Mucosa of rectum (tissue), 2 donors: ENCODE data around the gene AFG1L.

Experiments
- H3K27ac ChIP-seq, 2 donors: one replicate each; pipeline ENCODE4 v1.7.0; 2013; ENCODE audit warnings: inconsistent platforms in 2 of 2, low read depth in 2 of 2, low read length in 2 of 2
- H3K27me3 ChIP-seq, 2 donors: one replicate each; pipeline ENCODE4 v1.7.0; 2013; ENCODE audit warnings: low read length in 2 of 2; ENCODE audit not compliant: control insufficient read depth in 2 of 2, insufficient read depth in 2 of 2
- H3K36me3 ChIP-seq, 2 donors: one replicate each; pipeline ENCODE4 v1.7.0; 2013; ENCODE audit warnings: low read length in 2 of 2; ENCODE audit not compliant: control insufficient read depth in 2 of 2, insufficient read depth in 2 of 2
- H3K4me1 ChIP-seq, 2 donors: one replicate each; pipeline ENCODE4 v1.7.0; 2013; ENCODE audit warnings: low read length in 2 of 2, mild to moderate bottlenecking in 1 of 2; ENCODE audit not compliant: control insufficient read depth in 2 of 2, insufficient read depth in 2 of 2
- H3K4me3 ChIP-seq, 2 donors: one replicate each; pipeline ENCODE4 v1.7.0; 2013; ENCODE audit warnings: low read length in 2 of 2
- H3K9ac ChIP-seq, 2 donors: one replicate each; pipeline ENCODE4 v1.7.0; 2013; ENCODE audit warnings: low read length in 2 of 2, low read depth in 1 of 2, mild to moderate bottlenecking in 1 of 2
- H3K9me3 ChIP-seq, 2 donors: one replicate each; pipeline ENCODE4 v1.7.0; 2013; ENCODE audit warnings: low read length in 2 of 2; ENCODE audit not compliant: control insufficient read depth in 2 of 2
- donor health status: healthy.
- donor health status: Normal muscosa, but diverticular disease.

AFG1L gene

GRCh38 chr6:108546079-108547049, 251.5 kb downstream of the AFG1L start:
- H3K9ac ChIP-seq: no peak overlapping the region

GRCh38 chr6:108549241-108549640, 254.4 kb downstream of the AFG1L start:
- Histone ChIP-seq H3K4me1 (no peaks in the 10 kb centered on the region), H3K4me3 (no peak overlapping the region), H3K9me3 (no peaks in the 10 kb centered on the region), H3K36me3 (no peaks in the 10 kb centered on the region), H3K9ac (no peak overlapping the region), H3K27me3 (no peaks in the 10 kb centered on the region), H3K27ac (no peak overlapping the region)

More at GRCh38 chr6:108546079-108547049, 251.5 kb downstream of the AFG1L start:
- Histone ChIP-seq H3K9me3 (no peaks in the 10 kb centered on the region), H3K36me3 (no peaks in the 10 kb centered on the region), H3K4me1 (peaks cover 0 to 4% of the 10 kb centered on the region in 2 donors), H3K27me3 (no peaks in the 10 kb centered on the region), H3K4me3 (no peak overlapping the region), H3K27ac (no peak overlapping the region)

GRCh38 chr6:108549741-108550140, 254.9 kb downstream of the AFG1L start:
- no peaks in the 10 kb centered on the region for H3K9me3 ChIP-seq
- H3K4me1 ChIP-seq: no peaks in the 10 kb centered on the region
- H3K27me3 ChIP-seq: no peaks in the 10 kb centered on the region
- no peaks in the 10 kb centered on the region for H3K36me3 ChIP-seq
- no peak overlapping the region for H3K4me3 ChIP-seq
- H3K9ac ChIP-seq: no peak overlapping the region
- no peak overlapping the region for H3K27ac ChIP-seq

GRCh38 chr6:108550256-108550655, 255.4 kb downstream of the AFG1L start:
- Histone ChIP-seq H3K27ac (no peak overlapping the region), H3K27me3 (no peaks in the 10 kb centered on the region), H3K4me1 (no peaks in the 10 kb centered on the region), H3K36me3 (no peaks in the 10 kb centered on the region), H3K4me3 (no peak overlapping the region), H3K9ac (no peak overlapping the region), H3K9me3 (no peaks in the 10 kb centered on the region)

- Histone ChIP-seq H3K9ac (no peak overlapping the region), H3K27ac (no peak overlapping the region), H3K36me3 (no peaks in the 10 kb centered on the region), H3K4me3 (no peak overlapping the region), H3K9me3 (no peaks in the 10 kb centered on the region), H3K4me1 (peaks cover 7 to 9% of the 10 kb centered on the region in 2 donors), H3K27me3 (no peaks in the 10 kb centered on the region)
Measured at GRCh38 chr6:108555399-108556052, 260.7 kb downstream of the AFG1L start.

GRCh38 chr6:108556250-108556649, 261.4 kb downstream of the AFG1L start:
- no peaks in the 10 kb centered on the region for H3K9me3 ChIP-seq
- H3K27me3 ChIP-seq: no peaks in the 10 kb centered on the region
- H3K36me3 ChIP-seq: no peaks in the 10 kb centered on the region
- H3K4me1 ChIP-seq: peaks cover 7 to 9% of the 10 kb centered on the region in 2 donors
- no peak overlapping the region for H3K4me3 ChIP-seq
- H3K27ac ChIP-seq: no peak overlapping the region
- H3K9ac ChIP-seq: no peak overlapping the region

GRCh38 chr6:108556866-108557493, 262.1 kb downstream of the AFG1L start:
- Histone ChIP-seq H3K27ac (peak overlapping the region; percentile 100), H3K9ac (peak overlapping the region; percentile 81 to 87), H3K9me3 (no peaks in the 10 kb centered on the region), H3K36me3 (no peaks in the 10 kb centered on the region), H3K27me3 (no peaks in the 10 kb centered on the region), H3K4me3 (peak overlapping the region; percentile 85), H3K4me1 (peaks cover 12 to 13% of the 10 kb centered on the region in 2 donors)

GRCh38 chr6:108557494-108558371, 262.9 kb downstream of the AFG1L start:
- H3K9ac ChIP-seq: peak overlapping the region; percentile 81 to 87
- H3K4me3 ChIP-seq: peak overlapping the region; percentile 85
- peak overlapping the region; percentile 100 for H3K27ac ChIP-seq
- H3K9me3 ChIP-seq: no peaks in the 10 kb centered on the region
- no peaks in the 10 kb centered on the region for H3K36me3 ChIP-seq
- H3K4me1 ChIP-seq: peaks cover 19 to 21% of the 10 kb centered on the region in 2 donors
- no peaks in the 10 kb centered on the region for H3K27me3 ChIP-seq

- Histone ChIP-seq H3K36me3 (no peaks in the 10 kb centered on the region), H3K4me1 (peaks cover 19 to 27% of the 10 kb centered on the region in 2 donors), H3K27me3 (no peaks in the 10 kb centered on the region), H3K27ac (peak overlapping the region; percentile 100), H3K4me3 (peak overlapping the region; percentile 85 to 92), H3K9ac (peak overlapping the region; percentile 89 to 98), H3K9me3 (no peaks in the 10 kb centered on the region)
Measured at GRCh38 chr6:108558372-108559096, 263.7 kb downstream of the AFG1L start.
